ENCODE results near the gene RYR2.

GRCh38 chr1:237353918-237354317, 311.9 kb downstream of the RYR2 start:
- TF ChIP-seq CTCF (IDR thresholded peaks at IDR 0.05; ENCODE audit: poor library complexity) (no peak), EZH2phosphoT487 (IDR thresholded peaks at IDR 0.05; ENCODE audit: low read depth, severe bottlenecking, unreplicated experiment) (no peak)

Measured in hepatocyte (in vitro differentiated cells).